ENCODE data around the gene LETM1. TPM values are rescaled to one million over a fixed set of nuclear protein-coding genes. Genes with fewer than 3 reads are reported as not detected.

The LETM1 gene
- total and polyA plus RNA-seq, 2 experiments from 2014 or later: 23.3 to 68.9 TPM

- Histone ChIP-seq H3K9me2 (ENCODE audit: insufficient read depth) (no peaks in the 10 kb centered on the region), H3K27me3 (ENCODE audit: insufficient read depth) (peaks cover 100% of the 10 kb centered on the region), H3K4me2 (peak overlapping the region; percentile 76), H3K27ac (ENCODE audit: low read depth) (no peak overlapping the region), H3K79me2 (replicated peaks; ENCODE audit: insufficient read depth) (no peaks in the 10 kb centered on the region), H3K4me3 (peak overlapping the region; percentile 56), H3K36me3 (ENCODE audit: insufficient read depth) (no peaks in the 10 kb centered on the region), H3K4me1 (ENCODE audit: insufficient read depth) (peaks cover under 1% of the 10 kb centered on the region; the same call in 1 of the 2 replicates), H3F3A (replicated peaks; ENCODE audit: low read depth) (peaks cover 8% of the 10 kb centered on the region; the same call in 1 of the 2 replicates), H2AFZ (no peak overlapping the region), H4K20me1 (replicated peaks; ENCODE audit: insufficient read depth) (peaks cover 37% of the 10 kb centered on the region)
- Mint-ChIP-seq H3K9me3 (no peaks in the 10 kb centered on the region; the same call in 2 of the 3 replicates), H3K27ac (no peak overlapping the region), H3K36me3 (ENCODE audit: low read depth) (no peaks in the 10 kb centered on the region), H3K4me3 (peak overlapping the region; percentile 66), H3K27me3 (ENCODE audit: insufficient read depth, low read depth, poor library complexity) (peaks cover 95% of the 10 kb centered on the region), H3K4me1 (peaks cover 14% of the 10 kb centered on the region; the same call in 2 of the 3 replicates)
- ATAC-seq (peak; percentile 75), DNase-seq (ENCODE audit: low spot score) (peak; percentile 49)
- TF ChIP-seq ZNF114 (CRISPR knock-in tag; IDR thresholded peaks at IDR 0.05) (no peak), REST (IDR thresholded peaks at IDR 0.05; ENCODE audit: unreplicated experiment) (no peak), CREB1 (CRISPR knock-in tag; IDR thresholded peaks at IDR 0.05; ENCODE audit: low read depth) (no peak), NANOG (IDR thresholded peaks at IDR 0.05; ENCODE audit: borderline replicate concordance) (no peak), EZH2 (IDR thresholded peaks at IDR 0.05; ENCODE audit: low read depth, unreplicated experiment) (no peak), POLR2AphosphoS5 (IDR thresholded peaks at IDR 0.05; ENCODE audit: low read depth) (no peak)
- TF ChIP-seq, protein P1, sequence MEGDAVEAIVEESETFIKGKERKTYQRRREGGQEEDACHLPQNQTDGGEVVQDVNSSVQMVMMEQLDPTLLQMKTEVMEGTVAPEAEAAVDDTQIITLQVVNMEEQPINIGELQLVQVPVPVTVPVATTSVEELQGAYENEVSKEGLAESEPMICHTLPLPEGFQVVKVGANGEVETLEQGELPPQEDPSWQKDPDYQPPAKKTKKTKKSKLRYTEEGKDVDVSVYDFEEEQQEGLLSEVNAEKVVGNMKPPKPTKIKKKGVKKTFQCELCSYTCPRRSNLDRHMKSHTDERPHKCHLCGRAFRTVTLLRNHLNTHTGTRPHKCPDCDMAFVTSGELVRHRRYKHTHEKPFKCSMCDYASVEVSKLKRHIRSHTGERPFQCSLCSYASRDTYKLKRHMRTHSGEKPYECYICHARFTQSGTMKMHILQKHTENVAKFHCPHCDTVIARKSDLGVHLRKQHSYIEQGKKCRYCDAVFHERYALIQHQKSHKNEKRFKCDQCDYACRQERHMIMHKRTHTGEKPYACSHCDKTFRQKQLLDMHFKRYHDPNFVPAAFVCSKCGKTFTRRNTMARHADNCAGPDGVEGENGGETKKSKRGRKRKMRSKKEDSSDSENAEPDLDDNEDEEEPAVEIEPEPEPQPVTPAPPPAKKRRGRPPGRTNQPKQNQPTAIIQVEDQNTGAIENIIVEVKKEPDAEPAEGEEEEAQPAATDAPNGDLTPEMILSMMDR (conservative IDR thresholded peaks at IDR 0.05; ENCODE audit: low read depth in 2 of 2): no peak
- TF ChIP-seq, protein P2, sequence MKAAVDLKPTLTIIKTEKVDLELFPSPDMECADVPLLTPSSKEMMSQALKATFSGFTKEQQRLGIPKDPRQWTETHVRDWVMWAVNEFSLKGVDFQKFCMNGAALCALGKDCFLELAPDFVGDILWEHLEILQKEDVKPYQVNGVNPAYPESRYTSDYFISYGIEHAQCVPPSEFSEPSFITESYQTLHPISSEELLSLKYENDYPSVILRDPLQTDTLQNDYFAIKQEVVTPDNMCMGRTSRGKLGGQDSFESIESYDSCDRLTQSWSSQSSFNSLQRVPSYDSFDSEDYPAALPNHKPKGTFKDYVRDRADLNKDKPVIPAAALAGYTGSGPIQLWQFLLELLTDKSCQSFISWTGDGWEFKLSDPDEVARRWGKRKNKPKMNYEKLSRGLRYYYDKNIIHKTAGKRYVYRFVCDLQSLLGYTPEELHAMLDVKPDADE (IDR thresholded peaks at IDR 0.05): no peak
These were observed 6.3 kb upstream of the LETM1 start for GRCh38 chr4:1862055-1862911.

All from GM23338 (cell line).